Skin epidermis (tissue), 12 donors: ENCODE data around the gene OR8D2.

Experiments used
- H3K27ac ChIP-seq, 21 experiments: fragments of 200-600 bp; sonication (generic) in 11 of 21; one replicate each; pipeline ENCODE4 v1.5.0; 2020; ENCODE audit warnings: mild to moderate bottlenecking in 3 of 21, inconsistent platforms in 2 of 21, moderate library complexity in 2 of 21
- H3K4me3 ChIP-seq, 7 experiments: fragments of 200-600 bp; sonication (generic) in 2 of 7; one replicate each; pipeline ENCODE4 v1.5.0; 2020; ENCODE audit warnings: inconsistent platforms in 2 of 7, mild to moderate bottlenecking in 2 of 7, moderate library complexity in 1 of 7

The OR8D2 gene

GRCh38 chr11:124320097-124320496 lies at the start of gene OR8D2:
Gene OR8D2, minus strand, starts transcription at chr11:124320197. Its CDS starts 0 bp downstream, at chr11:124320197.
- Histone ChIP-seq H3K27ac (no peak within 1 kb of the TSS), H3K4me3 (no peak within 1 kb of the TSS)

DNA sequence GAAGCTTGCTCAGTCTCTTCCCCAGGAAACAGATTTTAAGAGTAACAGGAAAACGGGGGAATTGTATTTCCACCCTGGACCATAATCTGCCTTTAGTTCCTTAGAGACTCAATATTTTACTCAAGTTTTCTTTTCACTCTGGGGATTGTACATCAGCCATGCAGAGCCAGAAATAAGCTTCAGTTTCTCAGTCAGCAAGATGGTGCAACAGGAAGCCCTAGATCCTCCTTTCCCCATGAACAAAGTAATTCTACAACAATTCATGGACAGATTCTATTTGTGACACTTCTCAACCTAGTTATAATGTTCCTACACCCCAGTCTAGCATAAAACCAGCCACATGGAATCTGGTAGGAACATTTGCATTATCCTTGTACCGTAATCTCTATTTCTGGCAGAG lies 39.6 kb upstream of the OR8D2 start:
- Histone ChIP-seq H3K4me3 (no peak overlapping the region), H3K27ac (no peak overlapping the region)

DNA sequence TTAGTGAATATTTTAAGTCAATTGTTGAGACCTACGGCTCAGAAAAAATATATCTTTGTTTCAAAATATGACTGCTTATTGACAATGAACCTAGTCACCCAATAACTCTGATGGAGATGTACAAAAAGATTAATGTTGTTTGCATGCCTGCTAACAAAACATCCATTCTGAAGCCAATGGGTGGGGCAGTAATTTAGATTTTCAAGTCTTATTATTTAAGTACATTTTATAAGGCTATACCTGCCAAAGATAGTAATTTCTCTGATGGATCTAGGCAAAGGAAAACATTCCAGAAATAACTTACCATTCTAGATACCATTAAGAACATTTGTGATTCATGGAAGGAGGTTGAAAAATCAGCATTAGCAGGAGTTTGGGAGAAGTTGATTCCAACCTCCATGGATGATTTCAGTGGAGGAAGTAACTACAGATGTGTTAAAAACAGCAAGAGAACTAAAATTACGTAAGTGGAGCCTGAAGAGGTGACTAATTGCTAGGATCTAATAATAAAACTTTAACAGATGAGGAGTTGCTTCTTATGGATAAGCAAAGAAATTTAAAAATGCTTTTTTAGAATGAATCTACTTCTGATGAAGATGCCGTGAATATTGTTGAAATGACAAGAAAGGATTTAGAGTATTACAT lies 26.4 kb upstream of the OR8D2 start:
- H3K4me3 ChIP-seq = no peak overlapping the region
- H3K27ac ChIP-seq = no peak overlapping the region

DNA sequence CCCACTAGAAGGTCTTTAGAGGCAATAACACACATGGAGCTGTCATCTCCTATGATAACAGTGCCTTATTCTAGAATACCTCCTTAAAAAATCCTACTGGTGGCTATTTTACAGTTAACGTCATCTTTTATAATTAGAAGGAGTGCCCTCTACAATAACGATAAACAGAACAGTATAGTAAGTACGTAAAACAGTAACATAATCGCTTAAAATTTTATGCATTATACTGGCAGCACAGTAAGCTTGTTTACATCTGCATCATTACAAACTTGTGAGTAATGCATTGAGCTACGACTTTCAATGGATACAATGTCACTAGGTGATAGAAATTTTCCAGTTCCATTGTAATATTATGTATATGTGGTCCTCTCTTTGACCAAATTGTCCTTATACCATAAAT lies 24.3 kb upstream of the OR8D2 start:
- Histone ChIP-seq H3K27ac (no peak overlapping the region), H3K4me3 (no peak overlapping the region)

DNA sequence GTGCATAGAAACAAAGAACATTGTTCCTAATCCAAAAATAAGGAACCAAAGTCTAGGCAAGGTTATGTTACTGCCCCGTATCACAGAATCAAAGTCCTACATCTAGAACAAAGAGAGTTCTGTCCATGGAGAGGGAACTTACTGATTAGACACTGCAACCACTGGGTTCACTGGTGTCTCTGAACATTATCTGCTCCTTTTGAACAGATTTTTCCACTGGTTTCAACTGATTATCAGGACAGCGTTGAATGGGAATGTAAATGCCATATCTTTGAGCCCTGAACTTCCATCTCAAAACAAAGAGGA lies 20.1 kb upstream of the OR8D2 start:
- no peak overlapping the region for H3K4me3 ChIP-seq
- H3K27ac ChIP-seq = no peak overlapping the region

DNA sequence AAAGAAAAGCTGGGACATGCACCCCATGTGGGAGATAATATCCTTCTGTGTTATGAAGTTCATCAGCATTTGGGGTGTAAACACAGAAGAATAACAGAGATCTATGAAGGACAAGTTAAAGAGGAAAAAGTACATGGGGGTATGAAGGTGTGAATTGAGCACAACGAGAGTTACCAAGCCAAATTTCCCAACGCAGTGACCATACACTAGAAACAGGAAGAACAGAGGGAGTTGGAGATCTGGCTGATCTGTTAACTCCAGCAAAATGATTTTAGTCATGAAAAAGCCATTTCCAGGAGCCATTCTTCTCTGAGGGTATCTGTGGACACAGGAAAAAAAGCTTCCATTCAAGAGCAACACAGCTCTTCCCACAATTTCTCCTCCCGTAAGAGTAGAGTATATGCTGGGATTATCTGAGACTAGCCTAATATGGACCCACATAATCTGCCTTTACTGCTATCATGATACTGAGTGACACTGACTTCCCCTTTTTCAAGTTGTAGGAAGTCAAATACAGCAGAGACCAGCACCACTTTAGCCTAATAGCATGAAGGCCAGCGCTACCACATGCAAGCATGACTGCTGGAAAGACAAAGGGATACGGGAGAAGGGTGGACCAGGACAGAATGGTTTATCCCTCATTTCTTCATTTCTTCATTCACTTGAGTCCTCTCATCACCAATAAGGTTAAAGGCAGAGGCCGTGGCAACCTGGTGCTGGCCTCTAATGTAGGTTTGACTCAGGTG lies 19.6 kb upstream of the OR8D2 start:
- Histone ChIP-seq H3K27ac (no peak overlapping the region), H3K4me3 (no peak overlapping the region)

DNA sequence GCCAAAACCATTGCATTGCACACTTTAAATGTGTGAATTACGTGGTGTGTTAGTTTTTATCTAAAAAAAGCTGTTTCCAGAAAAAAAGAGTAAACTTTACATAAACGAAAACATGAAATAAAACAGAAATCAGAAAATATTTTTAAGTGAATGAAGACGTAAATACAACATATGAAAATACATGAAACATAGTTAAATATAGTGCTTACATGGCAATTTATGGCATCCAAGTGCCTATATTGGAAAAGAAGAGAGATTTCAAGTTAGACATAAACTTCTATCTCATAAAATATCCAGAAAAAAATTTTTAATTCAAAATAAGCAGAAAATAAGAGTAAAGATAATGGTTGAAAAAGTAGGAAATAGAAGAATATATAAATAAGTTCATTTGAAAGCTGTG lies 11.9 kb upstream of the OR8D2 start:
- H3K4me3 ChIP-seq = no peak overlapping the region
- no peak overlapping the region for H3K27ac ChIP-seq

DNA sequence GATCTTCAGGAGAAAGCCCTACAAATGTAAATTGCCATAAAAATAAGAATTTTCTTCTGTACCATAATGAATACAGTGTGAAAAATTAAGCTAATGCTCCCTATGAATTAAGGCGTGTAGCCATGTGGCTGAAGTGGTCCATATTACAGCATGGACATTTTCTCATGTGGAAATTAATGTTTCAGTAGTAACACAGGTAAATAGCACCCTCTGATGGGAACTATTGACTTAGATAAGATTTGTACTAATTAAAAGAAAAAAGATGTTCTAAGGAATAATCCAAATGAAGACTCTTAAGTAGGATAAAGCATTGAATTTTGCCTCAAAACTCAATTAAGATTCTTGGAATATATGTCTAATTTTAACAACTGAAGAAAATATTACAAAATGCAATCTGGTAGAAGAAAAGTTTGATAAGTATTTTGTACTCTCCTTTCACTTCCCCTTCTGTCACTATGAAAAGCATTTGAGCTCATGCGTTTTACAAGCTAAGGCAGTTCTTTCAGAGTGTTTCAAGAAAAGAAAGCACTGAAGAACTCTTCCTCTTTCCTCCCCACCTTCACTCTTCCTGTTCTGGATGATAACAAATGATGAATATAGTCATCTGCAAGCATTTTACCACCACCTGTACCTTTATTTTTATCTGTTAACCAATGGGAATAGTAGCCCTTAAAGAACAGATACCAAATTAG lies 9.9 kb upstream of the OR8D2 start:
- no peak overlapping the region for H3K27ac ChIP-seq
- no peak overlapping the region for H3K4me3 ChIP-seq

DNA sequence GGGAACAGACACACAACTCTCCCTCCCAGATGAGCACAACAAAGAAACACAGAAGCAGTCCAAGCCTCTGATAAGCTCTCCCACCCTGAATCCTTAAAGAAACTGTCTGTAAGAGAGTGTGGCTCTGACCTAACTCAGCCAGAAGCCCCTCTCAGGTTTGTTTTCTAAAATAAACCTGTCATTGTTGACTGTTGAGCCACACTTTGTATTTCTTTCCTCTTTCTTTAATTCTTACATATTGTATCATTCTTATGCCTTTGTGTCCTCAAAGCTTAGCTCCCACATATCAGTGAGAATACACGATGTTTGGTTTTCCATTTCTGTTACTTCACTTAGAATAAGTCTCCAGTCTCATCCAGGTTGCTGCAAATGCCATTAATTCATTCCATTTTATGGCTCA lies 7.8 kb upstream of the OR8D2 start:
- no peak overlapping the region for H3K4me3 ChIP-seq
- H3K27ac ChIP-seq = no peak overlapping the region

DNA sequence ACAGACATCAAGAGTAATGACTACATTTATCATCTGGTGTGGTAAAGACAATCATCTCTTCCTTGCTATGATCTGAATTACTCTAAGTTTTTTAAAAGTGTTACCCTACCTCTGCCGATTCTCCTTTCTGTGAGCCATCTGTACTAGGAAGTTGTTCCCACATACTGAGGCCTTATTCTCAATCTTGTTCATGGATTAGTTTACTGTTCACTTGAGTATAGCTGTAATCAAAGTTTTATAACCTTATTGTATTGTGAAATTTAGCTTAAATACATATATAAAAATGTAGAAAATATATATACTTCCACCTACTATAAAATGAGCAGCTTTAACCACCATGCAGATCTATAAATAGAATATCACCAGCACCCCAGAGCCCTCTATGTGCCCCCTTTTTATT lies 2.4 kb upstream of the OR8D2 start:
- no peak overlapping the region for H3K27ac ChIP-seq
- H3K4me3 ChIP-seq = no peak overlapping the region

GRCh38 chr11:124315052-124315451 lies 4.9 kb downstream of the OR8D2 start:
- H3K27ac ChIP-seq = no peak overlapping the region
- H3K4me3 ChIP-seq = no peak overlapping the region

DNA sequence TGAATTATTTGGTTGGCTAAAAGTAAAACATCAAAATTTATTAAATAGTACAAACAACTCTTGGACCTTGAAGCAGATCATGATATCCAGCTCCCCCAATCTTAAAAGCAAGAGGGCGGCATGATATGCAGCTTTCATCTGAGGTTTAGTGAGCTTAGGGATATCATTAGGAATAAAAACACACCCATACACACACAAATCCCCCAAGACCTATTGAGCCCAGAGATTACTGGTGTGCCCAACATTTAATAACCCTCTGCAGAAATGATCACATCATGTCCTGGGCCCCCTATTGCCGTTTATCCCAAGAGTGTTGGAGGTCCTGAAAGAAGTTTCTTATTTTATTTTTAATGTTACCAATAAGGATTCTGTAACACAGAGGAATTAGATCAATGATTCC lies 6.1 kb downstream of the OR8D2 start, which contains the start of gene OR8D1:
TSS of gene OR8D1 (minus strand) at position 101 of the 400 bp plus-strand sequence. CDS start 3,183 bp downstream, outside the sequence.
- H3K4me3 ChIP-seq = no peak within 1 kb of the TSS
- H3K27ac ChIP-seq = no peak within 1 kb of the TSS

- Histone ChIP-seq H3K4me3 (no peak overlapping the region), H3K27ac (no peak overlapping the region)
These were observed 6.9 kb downstream of the OR8D2 start for GRCh38 chr11:124313131-124313530.

DNA sequence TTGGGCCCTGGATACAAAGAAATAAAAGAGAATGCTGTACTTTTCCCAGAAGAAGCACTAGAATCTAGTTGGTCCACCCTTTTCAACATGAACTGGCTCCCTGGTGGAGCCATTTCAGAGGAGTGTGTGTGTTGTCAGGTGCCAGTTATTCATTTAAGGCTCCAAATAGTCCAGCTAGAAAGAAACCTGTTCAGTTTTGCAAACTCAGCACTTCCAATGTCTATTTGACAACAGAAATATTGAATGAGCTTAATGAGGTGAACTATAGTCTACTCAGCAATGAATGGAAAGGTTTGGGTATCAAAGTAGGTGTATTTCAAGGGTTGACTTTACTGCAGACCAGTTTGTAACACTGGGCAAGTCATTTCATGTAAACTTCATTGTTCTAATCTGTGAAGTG lies 8.3 kb downstream of the OR8D2 start:
- Histone ChIP-seq H3K4me3 (no peak overlapping the region), H3K27ac (no peak overlapping the region)

- no peak overlapping the region for H3K4me3 ChIP-seq
- no peak overlapping the region for H3K27ac ChIP-seq
These were observed 8.7 kb downstream of the OR8D2 start for GRCh38 chr11:124311269-124311668.

GRCh38 chr11:124310721-124311120 lies 9.3 kb downstream of the OR8D2 start:
- H3K27ac ChIP-seq = no peak overlapping the region
- no peak overlapping the region for H3K4me3 ChIP-seq

DNA sequence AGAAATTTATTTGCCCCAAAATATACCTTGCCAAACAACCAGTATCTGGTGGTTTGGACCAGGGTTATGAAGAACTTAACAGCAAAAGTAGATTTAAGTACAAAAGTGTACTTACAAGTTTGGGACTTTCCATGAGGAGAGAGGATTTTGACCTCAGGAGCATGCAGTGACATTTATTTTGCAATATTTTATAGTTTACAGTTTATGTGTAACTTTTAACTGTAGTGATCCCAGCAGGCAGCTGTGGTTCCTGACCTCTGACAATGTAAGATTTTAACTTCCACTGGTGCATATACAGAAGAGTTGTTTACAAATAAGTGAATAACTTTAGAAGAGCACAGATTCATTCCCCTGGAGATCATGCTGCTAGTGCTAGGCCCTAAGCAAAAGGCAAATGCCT lies 12.9 kb downstream of the OR8D2 start:
- no peak overlapping the region for H3K4me3 ChIP-seq

DNA sequence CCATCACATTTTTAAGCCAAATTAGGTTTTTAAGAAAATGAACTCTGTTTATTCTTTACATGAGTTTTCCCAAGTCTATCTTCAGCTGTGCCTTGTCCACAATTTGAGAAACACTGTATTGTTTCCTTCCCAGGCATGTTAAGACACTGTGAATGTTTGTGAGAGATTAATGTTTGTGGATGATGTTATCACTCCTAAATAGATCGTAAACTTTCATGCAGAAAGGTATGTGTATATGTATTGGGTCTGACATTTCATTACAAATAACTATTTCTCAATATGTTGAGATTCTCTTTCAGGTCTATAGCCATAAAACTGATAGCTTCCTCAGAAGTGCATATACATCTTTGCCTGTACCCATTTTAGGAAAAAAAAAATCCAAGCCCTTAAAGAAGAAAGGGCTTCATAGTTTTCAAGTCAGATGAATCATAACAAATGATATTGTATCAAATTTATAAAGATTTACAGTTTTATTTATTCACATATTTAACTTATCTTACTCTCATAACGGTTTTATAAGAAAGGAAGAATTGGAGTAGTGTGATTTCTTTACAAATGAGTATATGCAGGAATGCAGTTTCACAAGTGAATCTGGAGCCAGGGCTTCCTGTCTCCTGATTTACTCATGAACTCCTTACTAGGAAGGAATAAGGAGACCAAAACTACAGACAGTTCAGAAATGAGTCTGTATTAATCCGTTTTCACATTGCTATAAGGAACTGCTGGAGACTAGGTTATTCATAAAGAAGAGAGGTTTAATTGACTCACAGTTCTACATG lies 17.5 kb downstream of the OR8D2 start:
- no peak overlapping the region for H3K27ac ChIP-seq
- no peak overlapping the region for H3K4me3 ChIP-seq

More for the DNA sequence above, 12.9 kb downstream of the OR8D2 start:
- H3K27ac ChIP-seq = no peak overlapping the region

- H3K4me3 ChIP-seq = no peak overlapping the region
- H3K27ac ChIP-seq = no peak overlapping the region
These were observed 18.4 kb downstream of the OR8D2 start for GRCh38 chr11:124301548-124301947.

GRCh38 chr11:124297921-124298320 lies 22.1 kb downstream of the OR8D2 start:
- no peak overlapping the region for H3K27ac ChIP-seq
- no peak overlapping the region for H3K4me3 ChIP-seq
